Skin of body (tissue), 2 donors: ENCODE results near the gene ZMPSTE24. TPM values are rescaled to one million over a fixed set of nuclear protein-coding genes. Genes with fewer than 3 reads are reported as not detected.

Experiments used
- DNase-seq: peaks from one replicate; lab custom pipeline; 2025; lab: John Stamatoyannopoulos, UW
- total RNA-seq: library from RNA; depleted of rRNA; stranded (reverse); fragments of >200 nt; gene quantifications from one replicate; pipeline ENCODE4 v1.2.3, GENCODE V29; 2014

ZMPSTE24 gene
- total RNA-seq, 1 donor from 2014 or later, result 36.4 TPM

DNA sequence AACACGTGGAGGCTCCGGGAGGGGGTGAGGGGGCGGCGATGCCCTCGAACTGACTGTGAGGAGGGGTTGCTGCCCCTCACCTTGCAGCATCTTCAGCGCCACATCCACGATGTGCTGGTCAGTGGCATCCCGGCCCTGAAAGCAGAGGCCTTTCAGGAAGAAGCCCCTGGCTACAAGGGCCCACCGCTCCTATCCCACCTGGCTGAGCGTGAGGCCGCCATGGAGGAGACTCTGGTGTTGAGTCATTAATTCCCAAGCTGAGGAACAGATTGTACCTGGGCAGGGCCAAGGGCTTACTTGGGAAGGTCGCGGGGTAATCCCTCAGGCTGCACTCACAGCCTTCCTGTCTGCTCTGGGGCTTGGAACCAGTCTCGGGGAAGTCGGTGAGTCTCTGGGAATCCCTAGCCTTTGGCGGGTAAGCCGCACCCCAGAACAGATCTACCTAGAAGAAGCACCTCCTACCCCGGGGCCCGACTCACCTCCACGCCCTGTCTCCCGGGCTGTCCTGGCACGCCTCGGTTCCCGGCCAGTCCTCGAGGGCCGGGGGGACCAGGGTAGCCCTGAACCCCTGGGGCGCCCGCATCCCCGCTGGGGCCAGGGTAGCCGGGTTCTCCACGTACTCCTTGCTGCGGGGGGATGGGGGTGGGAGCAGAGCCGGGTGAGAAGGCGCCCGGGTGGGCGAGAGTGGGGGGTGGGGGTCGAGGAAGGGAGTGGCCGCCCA is 45.2 kb downstream of the ZMPSTE24 start:
- no peak for DNase-seq

DNA sequence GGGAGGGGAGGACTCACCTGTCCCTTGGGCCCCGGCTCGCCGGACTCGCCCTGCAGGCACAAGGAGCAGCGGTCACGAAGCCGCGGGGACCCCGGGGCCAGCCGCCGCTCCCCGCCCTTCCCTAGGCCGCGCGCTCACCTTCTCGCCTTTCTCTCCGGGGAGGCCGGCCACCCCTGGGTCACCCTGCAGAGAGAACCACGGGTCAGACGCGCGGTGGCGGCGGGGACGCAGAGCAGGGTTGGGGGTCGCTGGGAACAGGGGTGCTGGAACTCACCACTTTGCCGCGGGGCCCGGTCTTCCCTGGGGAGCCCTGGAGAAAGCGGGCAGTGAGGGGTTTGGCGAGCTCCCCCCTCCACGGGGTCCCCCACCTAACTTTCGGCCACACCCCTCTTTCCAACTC is 45.8 kb downstream of the ZMPSTE24 start:
- no peak for DNase-seq

DNA sequence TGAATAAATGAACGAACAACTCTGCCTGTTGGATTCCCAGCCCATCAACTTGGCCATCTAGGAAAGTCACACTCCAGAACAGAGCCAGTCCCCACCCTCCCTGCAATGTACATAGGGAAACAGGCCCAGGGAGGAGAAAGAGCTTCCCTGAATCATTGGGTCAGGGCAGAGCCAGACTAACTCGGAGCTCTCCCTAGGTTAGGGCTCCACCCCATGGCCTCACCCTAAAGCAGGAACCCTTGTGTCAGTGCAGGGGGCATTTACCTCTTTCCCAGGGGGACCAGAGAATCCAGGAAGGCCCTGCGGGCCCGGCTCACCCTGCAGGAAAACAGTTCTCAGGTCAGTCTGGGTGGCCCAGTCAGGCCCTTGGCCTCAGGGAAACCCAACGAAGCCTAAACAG is 47.4 kb downstream of the ZMPSTE24 start:
- no peak for DNase-seq

DNA sequence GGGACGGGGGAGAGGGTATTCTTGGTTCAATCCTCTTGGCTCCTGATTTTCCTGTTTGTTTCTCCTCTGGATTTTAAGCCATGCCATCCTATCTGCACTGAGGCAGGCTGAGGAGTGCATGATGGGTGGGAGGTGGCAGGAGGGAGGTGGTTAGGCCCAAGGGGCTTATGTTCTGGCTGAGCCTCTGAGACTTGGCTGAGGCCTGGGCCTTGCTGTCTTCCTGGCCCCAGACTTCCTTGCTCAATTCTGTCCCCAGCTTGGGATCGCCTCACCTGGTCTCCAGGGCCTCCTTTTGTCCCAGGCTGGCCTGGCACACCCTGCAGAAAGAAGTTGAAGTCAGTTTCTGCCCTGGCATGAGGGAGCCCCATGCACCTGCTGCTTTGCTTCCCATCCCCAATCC is 47.8 kb downstream of the ZMPSTE24 start:
- DNase-seq, result no peak

DNA sequence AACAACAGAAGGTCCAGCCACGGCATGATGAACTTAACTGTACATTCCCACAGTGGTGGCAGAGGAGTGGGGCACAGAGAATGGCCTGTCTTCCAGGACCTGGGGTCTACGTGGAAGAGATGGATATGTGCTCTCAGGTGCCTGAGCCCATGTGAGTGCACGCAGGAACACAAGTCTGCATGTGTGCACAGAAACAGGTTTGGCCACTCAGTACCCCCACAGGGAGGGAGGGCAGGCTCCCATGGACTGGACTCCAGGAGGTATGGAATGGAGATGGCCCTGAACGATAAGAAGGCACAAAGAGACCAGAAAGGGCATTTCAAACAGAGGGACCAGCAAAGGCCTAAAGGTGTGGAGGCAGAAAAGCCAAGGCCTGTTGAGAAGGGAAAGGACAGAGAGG is 48.3 kb downstream of the ZMPSTE24 start:
- DNase-seq, result no peak

DNA sequence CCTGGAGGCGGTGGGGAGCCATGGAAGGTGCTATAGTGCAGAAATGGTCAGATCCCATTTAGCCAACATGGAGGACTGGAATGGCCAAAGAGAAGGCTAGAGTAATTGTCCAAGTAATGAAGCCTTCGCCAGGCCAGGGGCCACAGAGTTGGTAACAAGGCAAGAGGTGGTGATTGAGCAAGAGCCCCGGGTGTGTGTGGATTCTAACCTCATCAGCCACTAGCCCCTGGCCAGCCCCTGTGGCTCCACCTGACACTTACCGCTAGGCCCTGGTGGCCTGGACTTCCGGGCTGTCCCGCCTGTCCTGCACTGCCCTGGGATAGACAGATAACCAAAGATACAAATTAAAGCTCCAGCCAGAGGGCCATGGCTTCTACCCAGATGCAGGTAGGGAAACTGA is 49.1 kb downstream of the ZMPSTE24 start:
- no peak for DNase-seq

DNA sequence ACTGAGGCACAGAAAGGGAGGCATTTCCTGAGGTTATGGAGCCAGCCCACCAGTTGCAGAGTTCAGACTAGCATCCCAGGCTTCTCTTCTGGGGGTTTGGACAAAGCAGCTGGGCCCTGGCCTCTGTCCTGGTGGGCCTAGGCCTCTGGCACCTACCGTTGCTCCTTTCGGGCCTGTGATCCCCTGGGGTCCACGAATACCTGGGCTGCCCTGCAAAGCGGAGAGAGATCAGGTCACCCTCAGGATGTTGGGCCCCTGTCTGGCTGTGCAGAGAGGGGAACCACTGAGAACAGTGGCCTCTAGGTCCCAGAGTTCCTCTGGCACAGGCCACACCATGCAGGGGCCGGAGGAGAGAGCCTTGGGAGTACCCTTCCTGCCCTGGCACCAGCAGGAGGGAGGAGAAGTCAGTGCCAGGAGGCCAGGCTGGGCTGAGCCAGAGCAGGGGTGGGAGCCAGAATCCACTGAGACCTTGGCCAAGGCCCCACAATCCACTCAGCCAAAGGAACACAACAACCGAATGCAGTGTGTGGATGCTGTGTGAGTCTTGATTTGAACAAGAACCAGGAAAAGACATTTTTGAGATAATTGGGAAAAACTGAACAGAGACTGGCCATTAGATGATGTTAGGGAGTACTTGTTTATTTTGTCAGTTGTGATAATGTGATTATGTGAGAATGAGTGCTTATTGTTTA is 50.1 kb downstream of the ZMPSTE24 start:
- no peak for DNase-seq

DNA sequence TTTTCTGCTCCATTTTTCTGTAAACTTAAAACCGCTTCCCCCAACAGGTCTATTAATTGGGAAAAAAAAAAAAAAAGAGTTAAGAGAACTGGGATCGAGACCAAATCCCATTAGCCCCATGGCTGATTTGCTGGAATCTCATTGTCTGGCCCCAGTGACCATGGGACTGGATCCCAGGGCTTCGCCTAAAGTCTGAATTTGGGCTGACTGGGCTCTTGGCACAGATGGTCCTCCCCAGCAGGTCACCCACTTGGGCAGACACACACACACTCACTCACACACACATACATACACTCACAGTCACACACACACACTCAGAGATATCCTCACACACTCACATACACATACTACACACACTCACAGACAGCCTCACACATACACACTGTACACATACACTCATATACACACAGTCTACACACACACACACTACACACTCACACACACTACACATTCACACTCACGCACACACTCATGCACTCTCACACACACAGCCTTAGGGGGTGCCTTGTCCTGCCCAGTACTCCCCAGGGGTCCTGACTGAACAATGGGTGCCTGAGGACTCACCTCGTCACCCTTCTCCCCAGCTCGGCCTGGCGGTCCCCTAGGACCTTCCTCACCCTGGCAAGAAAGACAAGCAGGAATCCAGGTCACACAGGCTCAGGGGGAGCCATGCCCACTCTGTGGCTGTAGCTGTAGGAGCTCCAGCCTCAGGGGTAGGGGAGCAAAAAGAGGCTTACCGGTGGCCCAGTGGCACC is 51.5 kb downstream of the ZMPSTE24 start:
- DNase-seq, result no peak

DNA sequence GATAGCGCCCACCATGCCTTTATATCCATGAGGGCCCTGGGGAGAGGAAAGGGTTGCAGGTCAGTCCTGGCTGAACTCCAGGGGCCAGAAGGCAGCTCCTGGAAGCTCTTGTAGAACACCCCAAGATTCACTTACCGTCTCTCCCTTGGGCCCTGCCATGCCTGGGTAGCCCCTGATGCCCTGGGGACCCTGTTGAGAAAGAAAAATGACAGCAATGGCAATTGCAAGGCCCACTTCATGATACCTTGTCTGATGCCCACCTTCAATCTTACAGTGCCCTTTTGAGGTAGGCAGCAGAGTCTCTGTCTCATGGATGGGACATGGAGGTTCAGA is 52.1 kb downstream of the ZMPSTE24 start:
- no peak for DNase-seq

DNA sequence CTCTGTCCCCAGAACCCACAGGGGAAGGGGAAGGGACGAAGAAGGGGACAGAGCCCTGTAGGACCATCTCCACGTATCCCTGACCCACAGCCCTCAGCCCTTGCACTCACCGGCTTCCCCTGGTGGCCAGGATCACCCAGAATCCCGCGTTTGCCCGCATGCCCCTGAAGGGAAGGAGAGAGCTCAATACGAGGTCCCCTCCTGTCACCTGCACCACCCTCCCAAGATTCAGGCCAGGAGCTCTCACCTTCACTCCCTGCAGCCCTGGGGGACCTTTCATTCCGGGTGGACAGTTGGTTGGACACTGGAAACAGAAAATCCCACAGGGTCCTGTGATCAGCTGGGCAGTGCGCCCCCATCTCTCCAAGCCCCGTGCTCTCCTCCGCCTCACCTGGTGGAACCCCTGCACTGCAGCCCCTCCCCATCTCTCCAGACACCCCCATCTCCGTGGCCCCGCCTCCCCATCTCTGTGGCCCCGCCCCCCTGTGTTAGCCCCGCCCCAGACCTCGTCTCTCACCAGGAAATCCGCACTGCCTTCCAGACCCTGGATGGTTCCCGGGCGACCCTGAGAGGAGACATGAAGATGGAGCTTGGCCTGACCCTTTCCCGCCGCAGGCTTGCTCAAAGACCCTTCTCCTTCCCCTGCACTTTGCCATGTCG is 53.1 kb downstream of the ZMPSTE24 start:
- DNase-seq, result no peak

DNA sequence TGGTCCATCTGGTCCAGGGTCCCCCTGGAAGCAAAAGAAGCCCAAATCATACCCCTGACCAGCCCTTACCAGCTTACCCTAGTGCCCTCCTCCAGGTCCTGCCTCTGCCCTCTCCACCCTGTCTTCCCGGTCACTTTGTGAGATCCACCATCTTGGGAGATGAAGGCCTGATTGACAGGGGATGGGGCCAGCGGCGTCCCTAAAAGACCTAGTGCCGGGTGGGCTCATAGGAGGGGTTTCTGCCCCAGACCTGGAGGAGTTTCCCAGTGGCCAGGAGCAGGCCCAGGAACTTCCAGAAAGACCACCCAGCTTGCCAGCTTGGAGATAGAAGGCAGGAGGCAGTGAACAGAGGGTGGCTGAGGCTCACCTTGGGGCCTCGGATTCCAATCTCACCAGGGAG is 53.7 kb downstream of the ZMPSTE24 start:
- DNase-seq, result no peak

DNA sequence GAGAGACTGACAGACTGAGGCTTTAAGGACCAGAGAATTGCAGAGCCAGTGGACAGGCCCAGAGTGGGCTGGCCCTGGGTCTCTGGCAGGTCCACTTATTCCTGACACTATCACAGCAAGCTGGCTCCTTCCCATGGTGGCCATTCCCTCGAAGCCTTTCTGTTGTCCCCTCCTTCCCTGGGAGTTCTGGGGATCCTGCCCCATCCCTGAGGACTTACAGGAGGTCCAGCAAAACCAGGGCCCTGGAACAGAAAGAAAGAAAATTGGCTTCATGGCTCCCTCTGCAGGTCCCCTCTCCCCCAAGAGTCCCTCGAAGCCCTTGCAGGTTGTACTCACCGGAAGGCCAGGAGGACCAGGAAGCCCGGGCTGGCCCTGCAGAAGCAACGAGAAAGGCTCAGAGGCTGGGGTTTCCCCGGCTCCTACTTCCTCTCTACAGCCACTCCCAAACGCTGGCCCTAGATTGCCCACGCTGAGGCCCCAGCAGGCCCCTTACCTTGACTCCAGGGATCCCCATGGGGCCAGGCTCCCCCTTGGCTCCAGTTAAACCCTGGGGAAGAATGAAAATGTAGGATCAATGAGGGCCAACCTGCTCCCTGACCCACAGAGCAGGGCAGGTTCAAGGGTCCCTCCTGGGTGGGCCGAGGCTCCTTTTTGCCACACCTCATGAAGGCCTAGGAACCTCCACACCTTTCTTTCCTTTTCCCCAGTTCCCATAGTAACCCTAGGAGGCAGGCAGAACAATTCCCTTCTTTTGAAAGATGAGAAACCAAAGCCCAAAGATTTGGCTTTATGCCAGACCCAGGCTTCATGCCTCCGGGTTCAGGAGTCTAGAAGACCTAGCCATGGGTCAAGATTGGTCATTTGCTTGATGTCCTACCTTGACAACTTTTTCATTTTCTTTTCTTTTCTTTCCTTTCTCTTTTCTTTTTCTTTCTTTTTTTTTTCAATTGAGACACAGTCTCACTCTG is 54.5 kb downstream of the ZMPSTE24 start:
- no peak for DNase-seq

DNA sequence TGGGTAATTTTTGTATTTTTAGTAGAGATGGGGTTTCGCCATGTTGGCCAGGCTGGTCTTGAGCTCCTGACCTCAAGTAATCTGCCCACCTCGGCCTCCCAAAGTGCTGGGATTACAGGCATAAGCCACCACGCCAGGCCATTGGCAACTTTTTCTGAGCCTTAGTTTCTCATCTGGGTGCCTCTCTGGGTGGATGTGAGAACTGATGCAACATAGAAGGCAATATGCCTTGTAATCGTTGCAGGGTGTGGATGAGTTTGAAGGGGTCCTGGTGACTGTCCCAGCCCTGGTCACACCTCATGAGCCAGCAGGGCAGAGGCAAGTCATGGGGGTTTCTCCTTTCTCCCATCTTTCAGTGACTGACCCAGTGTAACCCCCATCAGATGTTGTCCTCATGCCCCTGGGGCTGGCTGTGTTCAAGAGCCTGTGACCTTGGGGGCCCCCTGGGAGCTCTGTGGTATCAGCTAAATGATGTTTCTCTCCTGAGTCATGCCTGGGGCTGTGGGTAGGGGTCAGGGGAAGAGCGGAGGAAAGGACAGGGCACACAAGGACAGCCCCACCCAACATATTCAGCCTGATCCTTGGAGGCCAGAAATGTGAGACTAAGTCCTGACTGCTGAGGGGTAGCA is 55.4 kb downstream of the ZMPSTE24 start:
- no peak for DNase-seq

DNA sequence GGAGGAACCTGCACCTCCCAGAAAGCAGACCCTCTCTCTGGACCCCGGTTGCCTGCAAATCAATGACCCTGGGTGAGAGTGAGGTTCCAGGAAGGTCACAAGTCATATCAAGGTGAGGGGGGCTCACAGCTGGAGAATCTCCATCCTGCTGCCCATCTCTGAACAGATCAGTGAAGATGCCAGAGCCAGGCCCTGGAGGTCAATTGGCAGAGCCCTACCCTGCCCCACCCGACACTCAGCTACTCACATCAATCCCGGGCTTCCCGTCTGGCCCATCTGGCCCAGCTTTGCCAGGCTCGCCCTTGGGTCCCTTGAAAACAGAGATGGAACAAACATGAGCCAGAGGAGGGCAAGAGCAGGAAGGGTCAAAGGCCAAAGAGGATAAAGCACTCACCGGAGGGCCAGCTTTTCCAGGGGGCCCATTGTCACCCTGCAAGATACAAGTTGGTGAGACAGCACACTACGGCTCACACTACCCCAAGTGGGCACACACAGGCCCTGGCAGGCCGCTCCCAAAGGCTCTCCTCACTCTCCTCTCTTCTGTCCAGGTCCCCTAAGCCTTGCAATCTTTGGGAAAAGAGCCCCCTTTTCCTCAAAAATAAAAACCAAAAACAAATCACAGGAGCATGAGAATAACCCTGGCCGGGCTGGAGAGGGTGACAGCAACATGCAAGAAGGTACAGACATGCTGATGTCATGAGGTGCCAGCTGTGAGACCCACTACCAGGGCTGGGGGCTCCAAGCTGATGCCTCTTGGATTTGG is 56.1 kb downstream of the ZMPSTE24 start:
- no peak for DNase-seq

DNA sequence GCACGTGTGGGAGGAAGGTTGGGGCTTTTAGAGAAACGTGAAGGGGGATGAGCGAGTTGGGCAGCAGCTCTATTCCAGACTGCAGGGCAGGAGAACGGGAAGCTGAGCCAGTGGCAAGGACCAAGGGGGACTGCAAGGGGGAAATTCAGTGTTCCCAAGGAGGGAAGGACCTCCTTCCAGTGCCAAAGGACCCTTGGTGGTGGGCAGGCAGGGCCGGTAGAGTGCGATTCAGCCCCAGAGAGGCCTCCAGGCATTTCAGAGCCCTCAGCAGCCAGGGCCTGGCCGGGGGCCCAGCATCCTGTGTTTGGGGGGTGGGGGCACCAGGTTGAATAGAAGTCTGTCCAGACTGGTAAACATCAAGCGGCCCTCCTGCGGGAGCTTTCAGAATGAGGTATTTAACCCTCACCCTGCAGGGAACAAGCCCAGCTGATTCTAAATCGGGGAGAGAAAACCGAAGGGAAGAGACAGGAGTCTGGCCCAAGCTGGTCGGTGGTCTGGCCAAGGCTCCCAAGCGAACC is 56.7 kb downstream of the ZMPSTE24 start:
- DNase-seq, result no peak

DNA sequence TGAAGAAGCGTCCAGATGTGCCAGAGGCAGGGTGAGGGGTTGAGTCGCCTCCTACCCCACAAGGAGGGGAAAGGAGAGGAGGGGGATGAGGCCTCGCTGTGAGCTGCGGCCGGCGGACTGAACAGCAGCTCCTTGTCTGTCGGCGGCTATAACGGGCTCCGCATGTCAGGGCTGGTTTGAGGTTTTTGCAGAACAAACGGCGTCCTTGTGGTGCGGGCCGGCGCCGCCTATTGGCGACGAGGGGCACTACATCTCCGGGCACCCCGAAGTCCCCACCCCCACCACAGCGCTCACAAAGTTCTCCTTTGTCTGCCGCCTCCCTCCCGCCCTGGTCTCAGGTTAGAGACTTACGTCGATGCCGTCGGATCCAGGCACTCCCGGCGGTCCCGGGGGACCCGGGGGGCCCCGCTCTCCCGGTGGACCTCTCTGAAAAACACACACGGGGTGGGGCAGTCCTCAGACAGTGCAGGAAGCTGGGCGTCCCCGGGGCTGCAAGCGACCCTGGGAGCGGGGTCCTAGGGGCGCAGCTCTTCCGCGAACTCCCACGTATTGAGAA is 57.3 kb downstream of the ZMPSTE24 start:
- DNase-seq, result peak; percentile 80

DNA sequence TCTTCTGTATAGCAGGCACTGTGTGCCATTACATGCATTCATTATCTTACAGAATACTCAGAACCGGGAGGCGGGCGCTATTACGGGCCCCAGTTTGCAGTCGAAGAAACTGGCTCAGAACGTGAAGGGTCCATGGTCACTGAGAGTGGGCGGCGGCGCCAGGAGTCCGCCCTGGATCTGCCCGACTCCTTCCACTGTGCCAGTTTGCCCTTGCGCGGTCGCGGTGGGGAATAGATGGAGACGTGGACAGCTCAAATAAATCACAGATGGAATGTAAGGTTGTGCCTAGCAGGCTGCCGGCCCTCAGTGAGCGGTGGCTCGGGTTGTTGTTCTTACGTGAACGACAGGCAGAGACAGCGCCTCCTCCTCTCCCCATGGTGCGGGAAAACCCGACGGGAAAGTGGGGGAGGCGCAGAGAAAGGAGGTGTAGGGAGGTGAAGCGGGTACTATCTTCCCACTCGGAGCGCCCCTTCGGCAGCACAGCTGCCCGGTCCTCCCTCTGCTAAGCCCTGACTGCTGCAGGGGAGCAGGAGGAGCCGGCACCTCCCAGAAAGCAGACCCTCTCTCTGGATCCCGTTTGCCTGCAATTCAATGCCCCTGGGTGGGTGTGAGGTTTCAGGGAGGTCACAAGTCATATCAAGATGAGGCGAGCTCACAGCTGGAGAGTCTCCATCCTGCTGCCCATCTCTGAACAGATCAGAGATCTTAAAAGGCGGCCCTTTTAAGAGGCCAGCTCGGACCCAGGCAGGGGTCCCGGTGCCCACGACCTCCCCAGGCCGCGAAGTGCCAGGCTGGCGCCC is 58.0 kb downstream of the ZMPSTE24 start:
- DNase-seq, result no peak
